Adrenal gland (tissue), 5 donors: ENCODE results near the gene CPT1A.

Source experiments
- CTCF ChIP-seq, 6 experiments: fragments of 450-650 bp in 4 of 6; fragments of 200-600 bp in 2 of 6; sonication (generic) in 1 of 6; IDR thresholded peaks; 1 replicate in 5 of 6; 2 replicates in 1 of 6; pipeline versions ENCODE4 v1.5.1 to v1.8.0; 2016 to 2021; ENCODE audit warnings: antibody characterized with exemption in 6 of 6, mild to moderate bottlenecking in 2 of 6, moderate library complexity in 1 of 6
- POLR2A ChIP-seq, 2 donors: fragments of 450-650 bp; IDR thresholded peaks; one replicate each; pipeline ENCODE4 v1.6.1; 2017; ENCODE audit warnings: antibody characterized with exemption in 2 of 2, mild to moderate bottlenecking in 2 of 2, moderate library complexity in 1 of 2
- donor health status: DM: no; HTN: no; CAD: no.

GRCh38 chr11:68756171-68756766 is 85.4 kb downstream of the CPT1A start:
- TF ChIP-seq POLR2A (IDR thresholded peaks at IDR 0.05) (no peak), CTCF (IDR thresholded peaks at IDR 0.05) (no peak)
